Measurements from ENCODE around the gene UFC1. TPM values are rescaled to one million over a fixed set of nuclear protein-coding genes. Genes with fewer than 3 reads are reported as not detected.

The UFC1 gene
- total and polyA plus RNA-seq, 2 of the 13 experiments (the other 11 are each of a cell fraction or from before 2014, with no cell fraction given): 72.8 to 85.2 TPM

GRCh38 chr1:161174911-161175310 lies 21.1 kb downstream of the UFC1 start:
- FAIRE-seq (no peak), DNase-seq (ENCODE audit: low spot score) (no peak), ATAC-seq (no peak)
- ChIA-PET CTCF (ENCODE audit: low intra/inter-chr PET ratio, low total read pairs) (interaction anchor here (0.6 kb wide), 1 partner anchor 116 kb away, joined by 3 read pairs; no protein-coding TSS in a partner anchor), POLR2A (interaction anchor here (0.9 kb wide), 1 partner anchor 24 kb away, joined by 4 read pairs; the partner anchor contains the start of gene ADAMTS4)
- H4K20me1 ChIP-seq (ENCODE audit: insufficient read depth, low read length): no peaks in the 10 kb centered on the region
- no TSS peak for BruUV-seq (replicated peaks)
- H3K9ac ChIP-seq (ENCODE audit: insufficient read depth, low read depth, low read length): no peak overlapping the region
- peaks cover 10% of the 10 kb centered on the region for H3K79me2 ChIP-seq (ENCODE audit: insufficient read depth, low read length)
- H3K4me1 ChIP-seq (ENCODE audit: insufficient read depth, low read length): peaks cover 19% of the 10 kb centered on the region
- 96% methylated on average over 4 of the region's 11 CpGs for WGBS (ENCODE audit: low lambda C conversion rate)
- H3K27ac ChIP-seq (ENCODE audit: extremely low read length, insufficient read depth, low read length): no peak overlapping the region
- H3K27me3 ChIP-seq (ENCODE audit: control insufficient read depth in 1 of 2, insufficient read depth in 2 of 2, low read length in 2 of 2): no peaks in the 10 kb centered on the region; a peak in 1 of 5 replicates
- intact Hi-C loops (cut with micrococcal nuclease; ENCODE audit: unreplicated experiment) (no loop called here), in situ Hi-C loops (cut with HindIII; ENCODE audit: extremely low pct_ligation_motif_present, low pct_unique_long_range_greater_than_20kb) (no loop called here)
- no peak overlapping the region for H3K4me3 ChIP-seq (replicated peaks in 1 of 3; ENCODE audit: insufficient read depth in 1 of 3, low read depth in 2 of 3, low read length in 3 of 3)
- no peak overlapping the region for H2AFZ ChIP-seq (ENCODE audit: low read length)
- H3K36me3 ChIP-seq (replicated peaks in 1 of 2; ENCODE audit: control insufficient read depth in 1 of 2, insufficient read depth in 2 of 2, low read length in 2 of 2): peaks cover 8 to 43% of the 10 kb centered on the region in 2 experiments
- H3K4me2 ChIP-seq (ENCODE audit: low read depth, low read length): no peak overlapping the region
- no peaks in the 10 kb centered on the region for H3K9me3 ChIP-seq (ENCODE audit: low read length)
- TF ChIP-seq FLYWCH1 (CRISPR knock-in tag; IDR thresholded peaks at IDR 0.05): no peak
- no peak for TF ChIP-seq ZNF12 (CRISPR knock-in tag; IDR thresholded peaks at IDR 0.05)
- TF ChIP-seq GMEB1 (CRISPR knock-in tag; IDR thresholded peaks at IDR 0.05; ENCODE audit: borderline replicate concordance): no peak
- TF ChIP-seq ZBTB33 (CRISPR knock-in tag; IDR thresholded peaks at IDR 0.05): no peak
- no peak for TF ChIP-seq ETV6 (CRISPR knock-in tag; conservative IDR thresholded peaks at IDR 0.05)
- TF ChIP-seq ZNF713 (CRISPR knock-in tag; IDR thresholded peaks at IDR 0.05): no peak
- no peak for TF ChIP-seq ZNF33A (CRISPR knock-in tag; IDR thresholded peaks at IDR 0.05; ENCODE audit: borderline replicate concordance)
- TF ChIP-seq ZNF704 (CRISPR knock-in tag; IDR thresholded peaks at IDR 0.05; ENCODE audit: borderline replicate concordance): no peak
- no peak for TF ChIP-seq ZSCAN30 (CRISPR knock-in tag; IDR thresholded peaks at IDR 0.05)
- no peak for TF ChIP-seq DPF2 (CRISPR knock-in tag; IDR thresholded peaks at IDR 0.05; ENCODE audit: borderline replicate concordance, low read depth)
- no peak for TF ChIP-seq XBP1 (CRISPR knock-in tag; IDR thresholded peaks at IDR 0.05)
- TF ChIP-seq RAD51 (IDR thresholded peaks at IDR 0.05; ENCODE audit: borderline replicate concordance): no peak
- no peak for TF ChIP-seq RARG (CRISPR knock-in tag; IDR thresholded peaks at IDR 0.05; ENCODE audit: low read depth)
- no peak for TF ChIP-seq ARNT (IDR thresholded peaks at IDR 0.05)
- TF ChIP-seq ZNF451 (CRISPR knock-in tag; IDR thresholded peaks at IDR 0.05): no peak
- no peak for TF ChIP-seq ZNF160 (CRISPR knock-in tag; IDR thresholded peaks at IDR 0.05)
- no peak for TF ChIP-seq THAP9 (CRISPR knock-in tag; IDR thresholded peaks at IDR 0.05; ENCODE audit: borderline replicate concordance)

Measured in HepG2 (cell line).